HEK293T (cell line): Measurements from ENCODE around the gene SLAMF1.

Experiments used
- ARNT ChIP-seq: fragments of 450-650 bp; IDR thresholded peaks from 2 replicates; pipeline ENCODE4 v1.6.1; 2017; ENCODE audit warnings: mild to moderate bottlenecking
- ELF4 ChIP-seq: fragments of 450-650 bp; IDR thresholded peaks from 2 replicates; pipeline ENCODE4 v1.6.1; 2017; ENCODE audit warnings: antibody characterized with exemption
- FOXM1 ChIP-seq: fragments of 450-650 bp; IDR thresholded peaks from 2 replicates; pipeline ENCODE4 v1.6.1; 2017; ENCODE audit warnings: mild to moderate bottlenecking, borderline replicate concordance

DNA sequence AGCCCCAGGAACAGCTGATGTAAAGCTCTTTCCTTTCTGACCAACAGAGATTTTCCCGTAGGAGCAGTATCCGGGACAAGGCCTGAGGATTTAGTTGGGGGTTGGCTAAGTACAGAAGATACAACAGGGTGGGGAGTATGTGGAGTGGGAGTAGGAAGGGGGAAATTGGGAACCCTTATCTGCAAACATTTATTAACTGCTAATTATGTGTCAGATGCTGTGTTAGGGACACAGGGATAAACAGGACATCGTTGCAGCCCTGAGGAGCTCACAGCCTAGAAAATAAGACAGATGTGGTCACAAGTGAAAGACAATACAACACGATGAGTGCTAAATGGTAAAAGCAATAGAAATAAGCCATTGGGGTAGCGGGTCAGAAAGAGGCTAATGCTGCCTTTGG is 79.5 kb downstream of the SLAMF1 start:
- TF ChIP-seq FOXM1 (no peak), ARNT (no peak), ELF4 (no peak)
